Measurements from ENCODE around the gene QRFP.

The QRFP gene

GRCh38 chr9:130940693-130941576 is 44.3 kb upstream of the QRFP start:
- peak overlapping the region; percentile 54 for H3K27ac ChIP-seq
- TF ChIP-seq CTCF (IDR thresholded peaks at IDR 0.05) (peak; percentile 90), ZFX (IDR thresholded peaks at IDR 0.05; ENCODE audit: borderline replicate concordance) (no peak)

GRCh38 chr9:130940027-130940549 is 43.5 kb upstream of the QRFP start:
- H3K27ac ChIP-seq, result peak overlapping the region; percentile 54
- TF ChIP-seq ZFX (IDR thresholded peaks at IDR 0.05; ENCODE audit: borderline replicate concordance), result no peak
- no peak for TF ChIP-seq CTCF (IDR thresholded peaks at IDR 0.05)

- TF ChIP-seq ZFX (IDR thresholded peaks at IDR 0.05; ENCODE audit: borderline replicate concordance) (no peak), CTCF (IDR thresholded peaks at IDR 0.05) (peak; percentile 39; the same call in 1 of the 2 replicates)
- peak overlapping the region; percentile 54 for H3K27ac ChIP-seq
Observed at GRCh38 chr9:130939405-130940026, 42.9 kb upstream of the QRFP start.

GRCh38 chr9:130938652-130939404 is 42.2 kb upstream of the QRFP start, which contains the start of gene FIBCD1:
Gene FIBCD1 (minus strand): TSS chr9:130939247. CDS start chr9:130938607, 640 bp downstream.
- TF ChIP-seq CTCF (IDR thresholded peaks at IDR 0.05) (peak; percentile 70), ZFX (IDR thresholded peaks at IDR 0.05; ENCODE audit: borderline replicate concordance) (no peak)
- peak within 1 kb of the TSS; percentile 54 for H3K27ac ChIP-seq

GRCh38 chr9:130938184-130938651 is 41.6 kb upstream of the QRFP start:
- TF ChIP-seq ZFX (IDR thresholded peaks at IDR 0.05; ENCODE audit: borderline replicate concordance) (no peak), CTCF (IDR thresholded peaks at IDR 0.05) (no peak)

GRCh38 chr9:130937146-130938076 is 40.8 kb upstream of the QRFP start:
- H3K27ac ChIP-seq, result peak overlapping the region; percentile 53
- TF ChIP-seq CTCF (IDR thresholded peaks at IDR 0.05) (no peak), ZFX (IDR thresholded peaks at IDR 0.05; ENCODE audit: borderline replicate concordance) (no peak)

More at GRCh38 chr9:130938184-130938651, 41.6 kb upstream of the QRFP start:
- peak overlapping the region; percentile 54 for H3K27ac ChIP-seq

All from 22Rv1 (cell line).